HL-60 (cell line): Measurements from ENCODE around the gene SGSM1.

Source experiments
- CTCF ChIP-seq: IDR thresholded peaks from one replicate; pipeline ENCODE4 v1.5.1; 2011; ENCODE audit warnings: low read length, control low read depth, inconsistent platforms; ENCODE audit not compliant: insufficient read depth
- POLR2AphosphoS5 ChIP-seq: IDR thresholded peaks from 2 replicates; pipeline ENCODE4 v1.6.1; 2012; ENCODE audit warnings: low read depth
- REST ChIP-seq: IDR thresholded peaks from 2 replicates; pipeline ENCODE4 v1.6.1; 2012; ENCODE audit warnings: low read depth; ENCODE audit not compliant: insufficient replicate concordance
- SPI1 ChIP-seq: IDR thresholded peaks from 2 replicates; pipeline ENCODE4 v1.6.1; 2012; ENCODE audit warnings: low read depth, mild to moderate bottlenecking, borderline replicate concordance

- no peak for TF ChIP-seq CTCF
- TF ChIP-seq REST, result no peak
- TF ChIP-seq POLR2AphosphoS5, result no peak
- no peak for TF ChIP-seq SPI1
These were observed 20.8 kb downstream of the SGSM1 start for GRCh38 chr22:24826710-24827285.
